Spleen (tissue), 11 donors: Measurements from ENCODE around the gene DUSP6. TPM values are rescaled to one million over a fixed set of nuclear protein-coding genes. Genes with fewer than 3 reads are reported as not detected.

ENCODE experiments used
- DNase-seq: peaks from one replicate; pipeline ENCODE4 v3.0.0-alpha.2; 2020
- H3K27ac ChIP-seq, 8 donors: fragments of 200-600 bp; sonication (generic) in 7 of 8; 1 replicate in 4 of 8; 2 replicates in 4 of 8; pipeline versions ENCODE4 v1.5.0 to v1.8.0; 2016 to 2021; ENCODE audit warnings: inconsistent platforms in 4 of 8, mild to moderate bottlenecking in 4 of 8, moderate library complexity in 1 of 8
- H3K27me3 ChIP-seq, 7 donors: fragments of 200-600 bp; sonication (generic) in 6 of 7; replicated peaks in 1 of 7; 1 replicate in 4 of 7; 2 replicates in 3 of 7; pipeline versions ENCODE4 v1.5.0 to v1.8.0; 2016 to 2021; ENCODE audit warnings: inconsistent platforms in 3 of 7, mild to moderate bottlenecking in 1 of 7
- H3K36me3 ChIP-seq, 6 donors: fragments of 200-600 bp; sonication (generic) in 5 of 6; 1 replicate in 4 of 6; 2 replicates in 2 of 6; pipeline versions ENCODE4 v1.5.0 to v1.8.0; 2016 to 2021; ENCODE audit warnings: inconsistent platforms in 2 of 6
- H3K4me1 ChIP-seq, 6 donors: fragments of 200-600 bp; sonication (generic) in 5 of 6; 1 replicate in 3 of 6; 2 replicates in 3 of 6; pipeline versions ENCODE4 v1.5.0 to v1.8.0; 2016 to 2021; ENCODE audit warnings: inconsistent platforms in 3 of 6
- H3K4me3 ChIP-seq, 8 donors: fragments of 200-600 bp; sonication (generic) in 7 of 8; 1 replicate in 4 of 8; 2 replicates in 4 of 8; pipeline versions ENCODE4 v1.5.0 to v1.8.0; 2016 to 2021; ENCODE audit warnings: inconsistent platforms in 4 of 8, mild to moderate bottlenecking in 4 of 8, moderate library complexity in 2 of 8
- H3K9me3 ChIP-seq, 8 donors: fragments of 200-600 bp; sonication (generic) in 7 of 8; 1 replicate in 4 of 8; 2 replicates in 4 of 8; pipeline versions ENCODE4 v1.5.0 to v1.8.0; 2016 to 2021; ENCODE audit warnings: inconsistent platforms in 4 of 8
- POLR2A ChIP-seq, 3 donors: fragments of 450-650 bp; IDR thresholded peaks; one replicate each; pipeline ENCODE4 v1.5.1; 2017; ENCODE audit warnings: antibody characterized with exemption in 3 of 3, mild to moderate bottlenecking in 1 of 3
- POLR2AphosphoS5 ChIP-seq, 3 donors: sonication (generic); formaldehyde crosslinking; IDR thresholded peaks; one replicate each; pipeline ENCODE4 v1.5.1; 2017; ENCODE audit warnings: antibody characterized with exemption in 3 of 3
- WGBS, 5 donors: extraction: QIAGEN DNeasy Blood & Tissue Kit in 3 of 5; methylation state at CpG; one replicate each; pipeline versions ENCODE4 v1.1.5 to v1.1.7; 2013 to 2018; 5-methylcytosine and 5-hydroxymethylcytosine counted together
- intact Hi-C: fragments of 100-400 bp; cut with DNase I; formaldehyde crosslinking; loops from one replicate; pipeline ENCODE4 v1.15.0; 2023; ENCODE audit warnings: low total_unique reads
- polyA plus RNA-seq, 3 donors: library from polyadenylated mRNA; stranded (reverse); fragments of 200-250 nt; gene quantifications; one replicate each; pipeline ENCODE4 v1.2.1, GENCODE V29; 2013
- total RNA-seq, 7 donors: library from RNA; depleted of rRNA in 3 of 7; stranded (reverse); fragments of >200 nt in 3 of 7; fragmentation: NEBNext Ultra II Directional in 4 of 7; extraction: Animal tissue kit (Norgen Biotek cat#: 25700) in 4 of 7; gene quantifications; one replicate each; pipeline versions ENCODE4 v1.1.0 to v1.2.1, GENCODE V29; 2016 to 2021
- TF ChIP-seq, protein P1 (sequence below), 11 experiments: fragments of 200-600 bp in 7 of 11; fragments of 450-650 bp in 4 of 11; sonication (generic) in 4 of 11; IDR thresholded peaks in 8 of 11; conservative IDR thresholded peaks in 3 of 11; 1 replicate in 7 of 11; 2 replicates in 4 of 11; pipeline versions ENCODE4 v1.4.0 to v1.8.0; 2016 to 2021; ENCODE audit warnings: antibody characterized with exemption in 11 of 11, inconsistent platforms in 4 of 11, mild to moderate bottlenecking in 1 of 11
- donor health status: healthy with polysubstance abuse.
- donor health status: DM: no; HTN: no; CAD: no; lungs with moderate emphysema.
- donor health status: DM: no; HTN: no; CAD: no.
- donor health status: Bipolar disorder and iron deficiency.
- donor health status: healthy.
- donor health status: DM: no; HTN: no; CAD: no.
- donor health status: DM: yes; HTN: yes; CAD: no.

Gene DUSP6
- total and polyA plus RNA-seq, 10 donors: 34.7 to 193 (median 133) TPM

DNA sequence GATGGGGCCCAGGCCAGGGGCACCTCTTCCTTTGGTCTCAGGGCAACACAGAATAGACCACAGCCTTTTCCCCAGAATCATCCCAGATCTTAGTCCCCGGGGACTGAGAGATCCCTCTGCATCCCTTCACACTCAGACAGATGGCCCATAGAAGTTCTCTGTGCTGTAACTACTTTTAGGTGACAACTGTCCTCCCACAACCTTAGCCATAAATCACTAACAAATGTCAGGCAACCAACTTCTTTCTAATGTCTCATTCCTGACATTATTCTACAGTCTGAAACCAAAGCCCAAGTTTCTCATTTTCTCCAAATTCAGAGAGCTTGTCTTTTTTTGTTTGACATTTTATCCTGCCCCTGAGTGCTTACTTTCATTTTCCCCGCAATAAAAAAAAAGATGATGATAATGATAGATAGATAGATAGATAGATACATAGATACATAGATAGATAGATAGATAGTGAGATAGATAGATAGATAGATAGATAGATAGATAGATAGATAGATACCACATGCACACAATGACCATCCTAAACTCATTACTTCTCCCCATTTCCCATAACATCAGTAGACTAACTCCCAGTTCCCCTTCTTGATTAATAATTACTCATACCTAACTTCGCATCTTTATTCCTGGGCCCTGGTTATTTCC, 28.6 kb downstream of the DUSP6 start:
- no peaks in the 10 kb centered on the region for H3K9me3 ChIP-seq
- WGBS, 5 donors: 63 to 85% (median 78%) methylated on average over 3 of the region's 3 CpGs
- intact Hi-C loops: no loop called here

DNA sequence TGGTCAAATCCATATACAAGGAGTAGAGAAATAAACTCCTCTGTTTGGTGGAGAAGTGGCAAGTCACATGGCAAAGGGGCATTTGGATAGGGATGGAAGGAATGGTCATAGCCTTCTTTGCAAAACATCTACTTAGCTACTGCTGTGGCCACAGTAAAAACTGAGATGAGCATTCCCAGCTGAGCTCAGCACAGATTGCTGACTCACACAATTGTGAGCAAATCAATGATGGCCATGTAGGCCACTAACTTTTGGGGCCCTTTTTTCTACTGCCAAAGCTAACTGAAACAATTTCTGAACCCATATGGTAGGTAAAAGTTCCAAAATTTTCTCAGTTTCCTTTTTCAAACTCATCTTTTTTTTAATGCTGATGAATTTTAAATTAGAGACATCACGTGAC, 31.6 kb downstream of the DUSP6 start:
- Histone ChIP-seq H3K36me3 (no peaks in the 10 kb centered on the region), H3K27me3 (no peaks in the 10 kb centered on the region), H3K4me3 (no peak overlapping the region), H3K4me1 (peaks cover 4 to 47% (median 12%) of the 10 kb centered on the region in 6 donors), H3K9me3 (no peaks in the 10 kb centered on the region), H3K27ac (no peak overlapping the region)
- WGBS, 5 donors: 80 to 97% (median 88%) methylated on average over 1 of the region's 1 CpG
- no peak for TF ChIP-seq POLR2AphosphoS5 (IDR thresholded peaks at IDR 0.05)
- TF ChIP-seq, protein P1, sequence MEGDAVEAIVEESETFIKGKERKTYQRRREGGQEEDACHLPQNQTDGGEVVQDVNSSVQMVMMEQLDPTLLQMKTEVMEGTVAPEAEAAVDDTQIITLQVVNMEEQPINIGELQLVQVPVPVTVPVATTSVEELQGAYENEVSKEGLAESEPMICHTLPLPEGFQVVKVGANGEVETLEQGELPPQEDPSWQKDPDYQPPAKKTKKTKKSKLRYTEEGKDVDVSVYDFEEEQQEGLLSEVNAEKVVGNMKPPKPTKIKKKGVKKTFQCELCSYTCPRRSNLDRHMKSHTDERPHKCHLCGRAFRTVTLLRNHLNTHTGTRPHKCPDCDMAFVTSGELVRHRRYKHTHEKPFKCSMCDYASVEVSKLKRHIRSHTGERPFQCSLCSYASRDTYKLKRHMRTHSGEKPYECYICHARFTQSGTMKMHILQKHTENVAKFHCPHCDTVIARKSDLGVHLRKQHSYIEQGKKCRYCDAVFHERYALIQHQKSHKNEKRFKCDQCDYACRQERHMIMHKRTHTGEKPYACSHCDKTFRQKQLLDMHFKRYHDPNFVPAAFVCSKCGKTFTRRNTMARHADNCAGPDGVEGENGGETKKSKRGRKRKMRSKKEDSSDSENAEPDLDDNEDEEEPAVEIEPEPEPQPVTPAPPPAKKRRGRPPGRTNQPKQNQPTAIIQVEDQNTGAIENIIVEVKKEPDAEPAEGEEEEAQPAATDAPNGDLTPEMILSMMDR (IDR thresholded peaks at IDR 0.05 in 8 of 11, conservative IDR thresholded peaks at IDR 0.05 in 3 of 11): no peak
- no peak for TF ChIP-seq POLR2A (IDR thresholded peaks at IDR 0.05)
- intact Hi-C loops: no loop called here
- no peak for DNase-seq

More for the DNA sequence above, 28.6 kb downstream of the DUSP6 start:
- H3K4me3 ChIP-seq: no peak overlapping the region
- no peaks in the 10 kb centered on the region for H3K27me3 ChIP-seq
- peak overlapping the region in 4 of 8 donors; percentile 0 to 56 (median 44) for H3K27ac ChIP-seq
- TF ChIP-seq POLR2AphosphoS5 (IDR thresholded peaks at IDR 0.05) (no peak), POLR2A (IDR thresholded peaks at IDR 0.05) (no peak)
- TF ChIP-seq, protein P1 (IDR thresholded peaks at IDR 0.05 in 8 of 11, conservative IDR thresholded peaks at IDR 0.05 in 3 of 11): no peak
- H3K4me1 ChIP-seq: peaks cover 5 to 55% (median 14%) of the 10 kb centered on the region in 6 donors
- no peaks in the 10 kb centered on the region for H3K36me3 ChIP-seq
- no peak for DNase-seq

DNA sequence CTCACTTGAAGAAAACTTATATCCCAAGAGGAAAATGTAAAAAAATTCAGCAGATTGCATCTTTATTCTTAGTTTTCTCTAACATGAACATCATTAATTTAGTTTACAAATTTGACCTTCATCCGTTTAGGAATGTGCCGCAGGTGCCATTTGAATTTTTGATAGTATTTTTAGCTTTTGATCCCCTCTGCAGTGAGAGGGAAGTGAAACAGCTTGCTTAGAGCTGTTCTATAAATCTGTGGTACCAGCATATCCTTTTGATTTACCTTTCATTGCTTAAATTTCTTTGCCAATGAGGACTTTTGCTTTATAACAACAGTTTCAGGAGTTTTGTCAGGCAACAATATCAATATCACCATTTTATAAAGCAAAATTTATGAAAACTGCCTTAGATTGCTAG, 32.7 kb downstream of the DUSP6 start:
- peak overlapping the region in 1 of 8 donors; percentile 20 for H3K27ac ChIP-seq
- H3K27me3 ChIP-seq: no peaks in the 10 kb centered on the region
- H3K36me3 ChIP-seq: no peaks in the 10 kb centered on the region
- intact Hi-C loops: no loop called here
- TF ChIP-seq POLR2A (IDR thresholded peaks at IDR 0.05) (no peak), POLR2AphosphoS5 (IDR thresholded peaks at IDR 0.05) (no peak)
- TF ChIP-seq, protein P1 (IDR thresholded peaks at IDR 0.05 in 8 of 11, conservative IDR thresholded peaks at IDR 0.05 in 3 of 11): no peak
- no peak overlapping the region for H3K4me3 ChIP-seq
- no peak for DNase-seq
- H3K9me3 ChIP-seq: no peaks in the 10 kb centered on the region
- peaks cover 3 to 44% (median 12%) of the 10 kb centered on the region in 6 donors for H3K4me1 ChIP-seq
- 46 to 69% (median 68%) methylated on average over 2 of the region's 2 CpGs for WGBS, 5 donors

DNA sequence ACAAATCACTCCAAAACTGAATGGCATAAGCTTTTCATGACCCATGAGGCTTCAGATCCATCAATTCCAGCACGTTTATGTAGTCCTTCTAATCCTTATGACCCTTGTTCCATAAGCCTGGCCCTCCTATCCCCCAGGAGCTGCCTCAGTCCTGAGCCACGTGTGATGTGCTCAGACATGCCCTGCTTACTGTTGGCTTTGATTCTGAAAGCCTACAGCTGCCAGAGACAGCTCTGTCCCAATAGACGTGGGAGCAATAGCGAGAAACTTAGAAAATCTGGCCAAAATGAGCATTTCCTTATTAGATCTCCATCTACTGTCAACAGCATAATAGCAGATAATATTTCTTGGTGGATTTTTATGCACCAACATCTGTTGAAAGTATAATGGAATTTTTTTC, 33.2 kb downstream of the DUSP6 start:
- no peaks in the 10 kb centered on the region for H3K9me3 ChIP-seq
- peak overlapping the region in 1 of 8 donors; percentile 20 for H3K27ac ChIP-seq
- WGBS, 5 donors: 63 to 81% (median 75%) methylated on average over 4 of the region's 4 CpGs
- intact Hi-C loops: no loop called here
- H3K27me3 ChIP-seq: no peaks in the 10 kb centered on the region
- H3K4me3 ChIP-seq: no peak overlapping the region
- TF ChIP-seq POLR2AphosphoS5 (IDR thresholded peaks at IDR 0.05) (peak in 2 of 3 donors; percentile 37 to 67), POLR2A (IDR thresholded peaks at IDR 0.05) (no peak)
- no peak for DNase-seq
- H3K36me3 ChIP-seq: no peaks in the 10 kb centered on the region
- peaks cover 3 to 39% (median 12%) of the 10 kb centered on the region in 6 donors for H3K4me1 ChIP-seq
